ENCODE data around the gene GBP3. TPM values are rescaled to one million over a fixed set of nuclear protein-coding genes. Genes with fewer than 3 reads are reported as not detected.
"Not testable (repeated sequence)": the region's sequence is repeated elsewhere in the genome, so short reads cannot be mapped to it uniquely, and the experiment has no call there.

GBP3 gene
- total RNA-seq, 1 experiment from 2014 or later, result 60.0 TPM

DNA sequence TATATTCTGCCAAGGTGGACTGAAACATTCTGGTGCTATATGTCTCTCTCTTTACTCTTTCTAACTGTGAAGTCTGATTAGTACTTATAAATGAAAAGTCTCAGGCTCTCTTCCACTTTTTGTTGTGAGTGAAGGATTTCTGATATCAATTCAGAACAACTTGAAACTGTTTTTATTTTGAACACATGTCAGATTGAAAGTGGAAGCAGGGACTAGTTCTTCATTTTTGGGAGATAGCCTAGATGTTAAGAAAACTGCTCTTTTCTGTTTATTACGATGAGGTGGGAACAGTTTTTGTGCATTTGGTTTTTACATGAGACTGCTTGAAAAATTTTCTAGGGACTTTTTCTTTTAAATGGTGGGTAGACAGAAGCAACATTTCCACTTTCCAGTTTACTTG, 14.5 kb upstream of the GBP3 start:
- CTCF ChIA-PET, result interaction anchor here (0.6 kb wide), 1 partner anchor 116 kb away, joined by 4 read pairs; no protein-coding TSS in a partner anchor
- TF ChIP-seq, protein P1, sequence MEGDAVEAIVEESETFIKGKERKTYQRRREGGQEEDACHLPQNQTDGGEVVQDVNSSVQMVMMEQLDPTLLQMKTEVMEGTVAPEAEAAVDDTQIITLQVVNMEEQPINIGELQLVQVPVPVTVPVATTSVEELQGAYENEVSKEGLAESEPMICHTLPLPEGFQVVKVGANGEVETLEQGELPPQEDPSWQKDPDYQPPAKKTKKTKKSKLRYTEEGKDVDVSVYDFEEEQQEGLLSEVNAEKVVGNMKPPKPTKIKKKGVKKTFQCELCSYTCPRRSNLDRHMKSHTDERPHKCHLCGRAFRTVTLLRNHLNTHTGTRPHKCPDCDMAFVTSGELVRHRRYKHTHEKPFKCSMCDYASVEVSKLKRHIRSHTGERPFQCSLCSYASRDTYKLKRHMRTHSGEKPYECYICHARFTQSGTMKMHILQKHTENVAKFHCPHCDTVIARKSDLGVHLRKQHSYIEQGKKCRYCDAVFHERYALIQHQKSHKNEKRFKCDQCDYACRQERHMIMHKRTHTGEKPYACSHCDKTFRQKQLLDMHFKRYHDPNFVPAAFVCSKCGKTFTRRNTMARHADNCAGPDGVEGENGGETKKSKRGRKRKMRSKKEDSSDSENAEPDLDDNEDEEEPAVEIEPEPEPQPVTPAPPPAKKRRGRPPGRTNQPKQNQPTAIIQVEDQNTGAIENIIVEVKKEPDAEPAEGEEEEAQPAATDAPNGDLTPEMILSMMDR (IDR thresholded peaks at IDR 0.05; ENCODE audit: unreplicated experiment), result no peak
- peaks cover 19% of the 10 kb centered on the region for H3K4me1 Mint-ChIP-seq (ENCODE audit: low read depth, unreplicated experiment)

DNA sequence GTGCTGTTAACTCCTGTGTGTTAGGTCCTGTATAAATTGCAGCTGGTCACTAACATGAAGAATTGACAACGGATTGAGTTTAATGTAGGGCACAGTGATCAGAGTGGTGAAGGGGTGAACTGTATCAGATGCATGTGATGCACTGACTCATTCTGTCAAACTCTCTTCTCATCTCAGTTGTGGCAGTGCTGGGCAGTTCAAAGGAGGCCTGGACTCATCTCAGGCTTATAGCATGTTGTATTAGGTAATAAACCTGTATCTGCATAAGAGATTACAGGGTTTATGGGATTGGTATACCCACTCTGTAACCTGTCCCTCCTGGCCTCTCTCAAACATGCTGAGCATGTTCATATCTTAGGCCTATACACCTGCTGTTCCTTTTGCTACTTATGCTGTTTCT, 12.4 kb upstream of the GBP3 start:
- H3K4me3 Mint-ChIP-seq (ENCODE audit: low read depth, unreplicated experiment), result no peak overlapping the region
- CTCF ChIA-PET, result no interaction called here
- intact Hi-C loops (cut with micrococcal nuclease; ENCODE audit: unreplicated experiment), result no loop called here
- H3K36me3 Mint-ChIP-seq (ENCODE audit: insufficient read depth, unreplicated experiment), result no peaks in the 10 kb centered on the region
- no peak for DNase-seq
- TF ChIP-seq, protein P1 (IDR thresholded peaks at IDR 0.05; ENCODE audit: unreplicated experiment), result no peak
- no peak overlapping the region for H3K27ac Mint-ChIP-seq (ENCODE audit: unreplicated experiment)
- no TSS peak for BruUV-seq (replicated peaks)
- H3K4me1 Mint-ChIP-seq (ENCODE audit: low read depth, unreplicated experiment), result peaks cover 3% of the 10 kb centered on the region
- H3K27me3 Mint-ChIP-seq (ENCODE audit: unreplicated experiment), result no peaks in the 10 kb centered on the region
- H3K9me3 Mint-ChIP-seq (ENCODE audit: low read depth, unreplicated experiment), result peaks cover 6% of the 10 kb centered on the region

More for the DNA sequence above, 14.5 kb upstream of the GBP3 start:
- H3K27ac Mint-ChIP-seq (ENCODE audit: unreplicated experiment), result no peak overlapping the region
- no peak for DNase-seq
- H3K36me3 Mint-ChIP-seq (ENCODE audit: insufficient read depth, unreplicated experiment), result no peaks in the 10 kb centered on the region
- H3K4me3 Mint-ChIP-seq (ENCODE audit: low read depth, unreplicated experiment), result no peak overlapping the region
- H3K27me3 Mint-ChIP-seq (ENCODE audit: unreplicated experiment), result no peaks in the 10 kb centered on the region
- peaks cover 2% of the 10 kb centered on the region for H3K9me3 Mint-ChIP-seq (ENCODE audit: low read depth, unreplicated experiment)
- intact Hi-C loops (cut with micrococcal nuclease; ENCODE audit: unreplicated experiment), result no loop called here
- no TSS peak for BruUV-seq (replicated peaks)

DNA sequence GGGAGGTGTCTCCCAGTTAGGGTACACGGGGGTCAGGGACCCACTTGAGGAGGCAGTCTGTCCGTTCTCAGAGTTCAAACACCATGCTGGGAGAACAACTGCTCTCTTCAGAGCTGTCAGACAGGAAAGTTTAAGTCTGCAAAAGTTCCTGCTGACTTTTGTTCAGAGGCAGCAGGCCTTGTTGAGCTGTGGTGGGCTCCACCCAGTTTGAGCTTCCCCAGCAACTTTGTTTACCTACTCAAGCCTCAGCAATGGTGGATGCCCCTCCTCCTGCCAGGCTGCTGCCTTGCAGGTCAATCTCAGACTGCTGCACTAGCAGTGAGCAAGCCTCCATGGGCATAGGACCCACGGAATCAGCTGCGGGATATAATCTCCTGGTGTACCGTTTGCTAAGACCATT, 11.3 kb upstream of the GBP3 start:
- H3K4me3 Mint-ChIP-seq (ENCODE audit: low read depth, unreplicated experiment); H3K9me3 Mint-ChIP-seq (ENCODE audit: low read depth, unreplicated experiment); H3K27ac Mint-ChIP-seq (ENCODE audit: unreplicated experiment); H3K4me1 Mint-ChIP-seq (ENCODE audit: low read depth, unreplicated experiment); DNase-seq; BruUV-seq (replicated peaks); CTCF ChIA-PET; H3K27me3 Mint-ChIP-seq (ENCODE audit: unreplicated experiment); H3K36me3 Mint-ChIP-seq (ENCODE audit: insufficient read depth, unreplicated experiment); intact Hi-C loops (cut with micrococcal nuclease; ENCODE audit: unreplicated experiment): not testable (repeated sequence)

DNA sequence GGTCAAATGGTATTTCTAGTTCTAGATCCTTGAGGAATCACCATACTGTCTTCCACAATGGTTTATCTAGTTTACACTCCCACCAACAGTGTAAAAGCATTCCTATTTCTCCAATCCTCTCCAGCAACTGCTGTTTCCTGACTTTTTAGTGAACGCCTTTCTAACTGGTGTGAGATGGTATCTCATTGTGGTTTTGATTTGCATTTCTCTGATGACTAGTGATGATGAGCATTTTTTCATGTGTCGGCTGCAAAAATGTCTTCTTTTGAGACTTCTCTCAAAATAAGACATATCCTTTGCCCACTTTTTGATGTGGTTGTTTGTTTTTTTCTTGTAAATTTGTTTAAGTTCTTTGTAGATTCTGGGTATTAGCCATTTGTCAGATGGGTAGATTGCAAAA, 6.4 kb upstream of the GBP3 start:
- CTCF ChIA-PET; H3K36me3 Mint-ChIP-seq (ENCODE audit: insufficient read depth, unreplicated experiment); H3K4me3 Mint-ChIP-seq (ENCODE audit: low read depth, unreplicated experiment); DNase-seq; BruUV-seq (replicated peaks); H3K27me3 Mint-ChIP-seq (ENCODE audit: unreplicated experiment); H3K27ac Mint-ChIP-seq (ENCODE audit: unreplicated experiment); intact Hi-C loops (cut with micrococcal nuclease; ENCODE audit: unreplicated experiment); H3K4me1 Mint-ChIP-seq (ENCODE audit: low read depth, unreplicated experiment): not testable (repeated sequence)
- H3K9me3 Mint-ChIP-seq (ENCODE audit: low read depth, unreplicated experiment), result peaks cover 10% of the 10 kb centered on the region

DNA sequence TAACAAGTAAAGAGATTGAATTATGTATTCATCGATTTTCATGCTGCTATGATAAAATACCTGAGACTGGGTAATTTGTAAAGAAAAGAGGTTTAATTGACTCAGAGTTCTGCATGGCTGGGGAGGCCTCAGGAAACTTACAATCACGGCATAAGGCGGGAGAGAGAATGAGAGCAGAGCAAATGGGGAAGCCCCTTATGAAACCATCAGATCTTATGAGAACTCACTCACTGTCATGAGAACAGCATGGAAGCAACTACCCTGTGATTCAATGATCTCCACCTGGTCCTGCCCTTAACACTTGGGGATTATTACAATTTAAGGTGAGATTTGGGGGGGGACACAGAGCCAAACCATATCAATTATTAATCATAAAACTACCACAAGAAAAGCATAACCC, 3.3 kb upstream of the GBP3 start:
- no peak for DNase-seq
- Mint-ChIP-seq H3K9me3 (ENCODE audit: low read depth, unreplicated experiment) (peaks cover 4% of the 10 kb centered on the region), H3K27me3 (ENCODE audit: unreplicated experiment) (no peaks in the 10 kb centered on the region), H3K36me3 (ENCODE audit: insufficient read depth, unreplicated experiment) (peaks cover 20% of the 10 kb centered on the region), H3K4me3 (ENCODE audit: low read depth, unreplicated experiment) (no peak overlapping the region), H3K27ac (ENCODE audit: unreplicated experiment) (no peak overlapping the region), H3K4me1 (ENCODE audit: low read depth, unreplicated experiment) (peaks cover 18% of the 10 kb centered on the region)
- CTCF ChIA-PET, result no interaction called here
- intact Hi-C loops (cut with micrococcal nuclease; ENCODE audit: unreplicated experiment), result no loop called here
- BruUV-seq (replicated peaks), result no TSS peak
- TF ChIP-seq, protein P1 (IDR thresholded peaks at IDR 0.05; ENCODE audit: unreplicated experiment), result no peak

All from Calu3 (cell line).